Neural progenitor cell (in vitro differentiated cells): ENCODE results near the gene RAPGEF2.

Source experiments
- EZH2 ChIP-seq: fragments of 200-600 bp; sonication (generic); IDR thresholded peaks from 2 replicates; pipeline ENCODE4 v1.6.1; 2017; ENCODE audit warnings: antibody characterized with exemption, mild to moderate bottlenecking, moderate library complexity
- EZH2phosphoT487 ChIP-seq: fragments of 200-600 bp; sonication (generic); IDR thresholded peaks from 2 replicates; pipeline ENCODE4 v1.6.1; 2017; ENCODE audit warnings: antibody characterized with exemption
- TF ChIP-seq, protein P1 (sequence below): fragments of 200-600 bp; sonication (generic); IDR thresholded peaks from 2 replicates; pipeline ENCODE4 v1.5.1; 2017; ENCODE audit warnings: antibody characterized with exemption, mild to moderate bottlenecking

DNA sequence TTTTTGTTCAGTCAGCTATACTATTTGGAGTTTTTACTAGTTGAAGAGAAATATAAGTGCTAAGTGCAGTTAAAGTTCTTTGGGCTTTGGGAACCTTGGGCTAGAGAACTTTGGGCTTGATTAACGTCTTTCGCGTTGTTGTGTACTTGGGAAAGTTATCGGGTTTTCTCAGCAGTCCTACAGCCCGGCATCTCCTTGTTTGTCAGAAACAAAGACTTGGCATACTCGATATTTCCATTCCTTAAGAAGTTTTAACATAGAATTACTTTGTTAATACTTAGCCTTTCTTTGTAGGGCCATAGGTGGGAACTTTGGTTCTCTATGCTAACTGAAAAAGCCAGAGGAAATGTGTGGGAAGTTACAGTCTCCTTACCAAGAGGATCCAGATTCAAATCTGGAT is 28.7 kb downstream of the RAPGEF2 start:
- TF ChIP-seq, protein P1, sequence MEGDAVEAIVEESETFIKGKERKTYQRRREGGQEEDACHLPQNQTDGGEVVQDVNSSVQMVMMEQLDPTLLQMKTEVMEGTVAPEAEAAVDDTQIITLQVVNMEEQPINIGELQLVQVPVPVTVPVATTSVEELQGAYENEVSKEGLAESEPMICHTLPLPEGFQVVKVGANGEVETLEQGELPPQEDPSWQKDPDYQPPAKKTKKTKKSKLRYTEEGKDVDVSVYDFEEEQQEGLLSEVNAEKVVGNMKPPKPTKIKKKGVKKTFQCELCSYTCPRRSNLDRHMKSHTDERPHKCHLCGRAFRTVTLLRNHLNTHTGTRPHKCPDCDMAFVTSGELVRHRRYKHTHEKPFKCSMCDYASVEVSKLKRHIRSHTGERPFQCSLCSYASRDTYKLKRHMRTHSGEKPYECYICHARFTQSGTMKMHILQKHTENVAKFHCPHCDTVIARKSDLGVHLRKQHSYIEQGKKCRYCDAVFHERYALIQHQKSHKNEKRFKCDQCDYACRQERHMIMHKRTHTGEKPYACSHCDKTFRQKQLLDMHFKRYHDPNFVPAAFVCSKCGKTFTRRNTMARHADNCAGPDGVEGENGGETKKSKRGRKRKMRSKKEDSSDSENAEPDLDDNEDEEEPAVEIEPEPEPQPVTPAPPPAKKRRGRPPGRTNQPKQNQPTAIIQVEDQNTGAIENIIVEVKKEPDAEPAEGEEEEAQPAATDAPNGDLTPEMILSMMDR = no peak
- TF ChIP-seq EZH2 = no peak
- TF ChIP-seq EZH2phosphoT487 = no peak
